H1 (cell line): ENCODE results near the gene FAM174B. TPM values are rescaled to one million over a fixed set of nuclear protein-coding genes. Genes with fewer than 3 reads are reported as not detected.

Experiments used
- CTCF ChIA-PET: fragments of 300-600 bp; sonication (Branson Sonifier 250); formaldehyde crosslinking; loops from one replicate; lab custom pipeline; 2021; ENCODE audit not compliant: partially characterized antibody; lab: Charles Lee
- POLR2A ChIA-PET: fragments of 300-600 bp; sonication (Branson Sonifier 250); formaldehyde crosslinking; loops from one replicate; lab custom pipeline; 2021; ENCODE audit warnings: inconsistent platforms; ENCODE audit not compliant: partially characterized antibody; lab: Charles Lee
- DNase-seq, 2 experiments: peaks; one replicate each; pipeline versions ENCODE4 v3.0.0 to v3.0.0-alpha.2; 2010 to 2022; ENCODE audit warnings: low spot score in 2 of 2, low read depth in 1 of 2, mixed read lengths in 1 of 2
- FAIRE-seq: peaks from 2 replicates; lab custom pipeline; 2011; peaks lifted over from hg19 to GRCh38; lab: Jason Lieb, UNC
- H2AFZ ChIP-seq: 2 replicates; pipeline ENCODE4 v1.8.1; 2012; ENCODE audit warnings: low read length, inconsistent platforms
- H2AK5ac ChIP-seq: 2 replicates; pipeline ENCODE4 v1.6.1; 2013; ENCODE audit warnings: low read depth, low read length
- H2BK120ac ChIP-seq: replicated peaks from 2 replicates; pipeline ENCODE3; 2013; ENCODE audit warnings: low read depth, low read length, inconsistent platforms
- H2BK12ac ChIP-seq: 2 replicates; pipeline ENCODE4 v1.6.1; 2013; ENCODE audit warnings: low read depth, low read length
- H2BK15ac ChIP-seq: 2 replicates; pipeline ENCODE4 v1.6.1; 2013; ENCODE audit warnings: low read length
- H2BK20ac ChIP-seq: 2 replicates; pipeline ENCODE4 v1.6.1; 2013; ENCODE audit warnings: low read length
- H2BK5ac ChIP-seq: 2 replicates; pipeline ENCODE4 v1.6.1; 2013; ENCODE audit warnings: low read depth, low read length
- H3K14ac ChIP-seq: 2 replicates; pipeline ENCODE4 v1.6.1; 2013; ENCODE audit warnings: inconsistent platforms; ENCODE audit not compliant: insufficient read length
- H3K18ac ChIP-seq: 2 replicates; pipeline ENCODE4 v1.6.1; 2013; ENCODE audit warnings: low read length; ENCODE audit errors: extremely low read depth
- H3K23ac ChIP-seq: 2 replicates; pipeline ENCODE4 v1.6.1; 2013; ENCODE audit warnings: inconsistent platforms; ENCODE audit not compliant: insufficient read length
- H3K23me2 ChIP-seq: 2 replicates; pipeline ENCODE4 v1.6.1; 2013; ENCODE audit warnings: low read depth, low read length
- H3K27ac ChIP-seq: 2 replicates; pipeline ENCODE4 v1.6.1; 2011; ENCODE audit warnings: low read depth, low read length, inconsistent platforms
- H3K27me3 ChIP-seq, 4 experiments: replicated peaks in 1 of 4; 1 replicate in 1 of 4; 2 replicates in 3 of 4; pipeline versions ENCODE4 v1.6.1 to v1.8.1; 2011 to 2013; ENCODE audit warnings: low read length in 3 of 4, mild to moderate bottlenecking in 3 of 4, inconsistent platforms in 2 of 4, mixed read lengths in 2 of 4, moderate library complexity in 1 of 4; ENCODE audit not compliant: control insufficient read depth in 3 of 4, insufficient read depth in 3 of 4; ENCODE audit errors: extremely low read depth in 1 of 4
- H3K36me3 ChIP-seq, 4 experiments: 2 replicates each; pipeline versions ENCODE4 v1.6.1 to v1.8.1; 2011 to 2013; ENCODE audit warnings: mild to moderate bottlenecking in 4 of 4, low read length in 3 of 4, moderate library complexity in 2 of 4, control low read depth in 1 of 4, inconsistent platforms in 1 of 4; ENCODE audit not compliant: insufficient read depth in 4 of 4, control insufficient read depth in 2 of 4
- H3K4ac ChIP-seq: replicated peaks from 2 replicates; pipeline ENCODE3; 2013; ENCODE audit warnings: low read length, low read depth, mixed read lengths, inconsistent platforms; ENCODE audit not compliant: insufficient read length
- H3K4me1 ChIP-seq, 4 experiments: replicated peaks in 1 of 4; 1 replicate in 1 of 4; 2 replicates in 3 of 4; pipeline versions ENCODE4 v1.6.1 to v1.8.1; 2011 to 2013; ENCODE audit warnings: low read length in 3 of 4, inconsistent platforms in 2 of 4, mixed read lengths in 1 of 4; ENCODE audit not compliant: insufficient read depth in 4 of 4, control insufficient read depth in 3 of 4
- H3K4me2 ChIP-seq, 2 experiments: 2 replicates each; pipeline versions ENCODE4 v1.6.1 to v1.8.1; 2011 to 2013; ENCODE audit warnings: low read depth in 2 of 2, low read length in 2 of 2, control low read depth in 1 of 2, inconsistent platforms in 1 of 2, mild to moderate bottlenecking in 1 of 2; ENCODE audit not compliant: insufficient read depth in 1 of 2
- H3K4me3 ChIP-seq, 4 experiments: fragments of 200-600, 300-600 bp in 1 of 4; sonication (generic), shearing (Covaris generic), sonication (Bioruptor Twin) in 1 of 4; 2 replicates each; pipeline versions ENCODE4 v1.5.1 to v1.8.1; 2011 to 2016; ENCODE audit warnings: low read length in 4 of 4, low read depth in 3 of 4, control low read depth in 2 of 4, inconsistent platforms in 2 of 4, mild to moderate bottlenecking in 2 of 4, mixed read lengths in 1 of 4, moderate library complexity in 1 of 4; ENCODE audit not compliant: insufficient read depth in 2 of 4; ENCODE audit errors: extremely low read depth in 1 of 4
- H3K56ac ChIP-seq: replicated peaks from 2 replicates; pipeline ENCODE3; 2013; ENCODE audit warnings: low read depth, mild to moderate bottlenecking, mixed read lengths, low read length, inconsistent platforms; ENCODE audit not compliant: insufficient read length
- H3K79me1 ChIP-seq: 2 replicates; pipeline ENCODE4 v1.6.1; 2013; ENCODE audit warnings: low read depth, low read length, control low read depth
- H3K79me2 ChIP-seq, 2 experiments: 2 replicates each; pipeline versions ENCODE4 v1.6.1 to v1.8.1; 2012 to 2013; ENCODE audit warnings: low read length in 2 of 2, mild to moderate bottlenecking in 2 of 2, inconsistent platforms in 1 of 2; ENCODE audit not compliant: insufficient read depth in 2 of 2, control insufficient read depth in 1 of 2
- H3K9ac ChIP-seq, 4 experiments: replicated peaks in 1 of 4; 1 replicate in 1 of 4; 2 replicates in 3 of 4; pipeline versions ENCODE4 v1.6.1 to v1.8.1; 2011 to 2013; ENCODE audit warnings: low read depth in 3 of 4, low read length in 3 of 4, control low read depth in 2 of 4, mild to moderate bottlenecking in 2 of 4, moderate library complexity in 2 of 4, inconsistent platforms in 1 of 4; ENCODE audit errors: extremely low read depth in 1 of 4
- H3K9me3 ChIP-seq, 2 experiments: 2 replicates each; pipeline versions ENCODE4 v1.6.1 to v1.8.1; 2012 to 2013; ENCODE audit warnings: mild to moderate bottlenecking in 2 of 2, moderate library complexity in 2 of 2, control low read depth in 1 of 2, inconsistent platforms in 1 of 2, low read depth in 1 of 2, low read length in 1 of 2, mixed read lengths in 1 of 2; ENCODE audit not compliant: insufficient read depth in 2 of 2
- H4K20me1 ChIP-seq, 2 experiments: replicated peaks in 1 of 2; 2 replicates each; pipeline versions ENCODE3 to v1.8.1; 2011 to 2013; ENCODE audit warnings: inconsistent platforms in 2 of 2, low read length in 2 of 2, mild to moderate bottlenecking in 1 of 2; ENCODE audit not compliant: insufficient read depth in 2 of 2, control insufficient read depth in 1 of 2
- H4K5ac ChIP-seq: 2 replicates; pipeline ENCODE4 v1.6.1; 2013; ENCODE audit warnings: low read length, low read depth, mixed read lengths, inconsistent platforms; ENCODE audit not compliant: insufficient read length
- H4K8ac ChIP-seq: 2 replicates; pipeline ENCODE4 v1.8.0; 2013; ENCODE audit warnings: mild to moderate bottlenecking, moderate library complexity, low read length, inconsistent platforms; ENCODE audit not compliant: insufficient read depth; ENCODE audit errors: extremely low read depth
- H4K91ac ChIP-seq: replicated peaks from 2 replicates; pipeline ENCODE3; 2013; ENCODE audit warnings: low read length, mixed read lengths, inconsistent platforms; ENCODE audit not compliant: insufficient read length
- CBX8 ChIP-seq: fragments of 300-800, 300-1000 bp; sonication (generic); IDR thresholded peaks from 2 replicates; pipeline ENCODE4 v1.7.1; 2016; ENCODE audit warnings: low read depth, low read length, borderline replicate concordance
- SP1 ChIP-seq: IDR thresholded peaks from 2 replicates; pipeline ENCODE4 v1.6.1; 2011; ENCODE audit warnings: low read depth, low read length
- SP2 ChIP-seq: IDR thresholded peaks from 2 replicates; pipeline ENCODE4 v1.6.1; 2012; ENCODE audit warnings: mild to moderate bottlenecking, low read length, inconsistent platforms
- WGBS, 2 experiments: shearing (Covaris generic) in 1 of 2; methylation state at CpG; one replicate each; pipeline versions ENCODE4 v1.1.6 to v1.1.7; 2013 to 2015; ENCODE audit warnings: low lambda C conversion rate in 2 of 2, mixed read lengths in 2 of 2, inconsistent platforms in 1 of 2, low coverage in 1 of 2, missing lambda C conversion rate in 1 of 2; ENCODE audit not compliant: insufficient replicate concordance in 2 of 2, insufficient coverage in 1 of 2, insufficient read length in 1 of 2; ENCODE audit errors: extremely low coverage in 1 of 2, missing lambda C conversion rate in 1 of 2; 5-methylcytosine and 5-hydroxymethylcytosine counted together
- polyA plus RNA-seq, 7 experiments: library from polyadenylated mRNA; depleted of rRNA in 3 of 7; stranded (reverse) in 5 of 7; unstranded in 2 of 7; fragments of >200 nt in 5 of 7; fragments of 200-250 nt in 2 of 7; gene quantifications; 1 replicate in 5 of 7; 2 replicates in 1 of 7; 4 replicates in 1 of 7; pipeline versions ENCODE4 v1.2.1 to v1.2.3, GENCODE V29; 2011 to 2013; ENCODE audit warnings: missing spikeins in 2 of 7, mixed read lengths in 2 of 7
- total RNA-seq: library from RNA; stranded (reverse); fragmentation: NEBNext Ultra II Directional; extraction: Animal tissue kit (Norgen Biotek cat#: 25700); gene quantifications from 2 replicates; pipeline ENCODE4 v1.2.1, GENCODE V29; 2021

FAM174B gene
- total and polyA plus RNA-seq, 2 of the 8 experiments (the other 6 are each of a cell fraction or from before 2014, with no cell fraction given) = 9.3 to 35.2 TPM

GRCh38 chr15:92625251-92625980, 30.2 kb downstream of the FAM174B start:
- peaks cover 0 to 9% (median 0%) of the 10 kb centered on the region in 4 experiments; a peak in 2 of 8 replicates for H3K36me3 ChIP-seq
- TF ChIP-seq SP1 (no peak), SP2 (no peak), CBX8 (no peak)
- TF ChIP-seq, all 59 proteins: peak for 0
- Histone ChIP-seq H3K4me2 (no peak overlapping the region), H2BK120ac (no peak overlapping the region), H2BK5ac (no peak overlapping the region), H2BK20ac (no peak overlapping the region), H4K5ac (no peak overlapping the region), H3K56ac (no peak overlapping the region), H3K79me2 (no peaks in the 10 kb centered on the region), H3K4me3 (no peak overlapping the region), H3K9me3 (no peaks in the 10 kb centered on the region), H3K79me1 (no peaks in the 10 kb centered on the region), H3K23ac (no peak overlapping the region), H4K8ac (no peak overlapping the region), H3K27ac (no peak overlapping the region), H3K9ac (no peak overlapping the region), H3K14ac (no peak overlapping the region), H3K4me1 (peaks cover 0 to 3% (median 0%) of the 10 kb centered on the region in 4 experiments; a peak in 2 of 7 replicates), H4K20me1 (no peaks in the 10 kb centered on the region), H3K18ac (no peak overlapping the region), H2AFZ (no peak overlapping the region), H2BK15ac (no peak overlapping the region), H2BK12ac (no peak overlapping the region), H3K27me3 (no peaks in the 10 kb centered on the region), H4K91ac (no peak overlapping the region), H3K4ac (no peak overlapping the region), H3K23me2 (no peaks in the 10 kb centered on the region), H2AK5ac (no peak overlapping the region)
- ChIA-PET POLR2A (no interaction called here), CTCF (interaction anchor here (0.7 to 1.5 kb wide), 2 partner anchors 89 to 293 kb away, joined by 3 read pairs; no protein-coding TSS in a partner anchor)
- WGBS, 2 experiments = 83% methylated on average over 3 of the region's 3 CpGs; no CpG with 5 or more reads in 1 of the 2 experiments
- FAIRE-seq (no peak), DNase-seq (no peak)
